Measurements from ENCODE around the gene CYFIP1.

GRCh38 chr15:22880981-22881738, 99.0 kb downstream of the CYFIP1 start:
- TF ChIP-seq CTCF (IDR thresholded peaks at IDR 0.05 in 8 of 11, conservative IDR thresholded peaks at IDR 0.05 in 3 of 11), result no peak
- no peak for TF ChIP-seq POLR2A (IDR thresholded peaks at IDR 0.05)
- no peak for TF ChIP-seq POLR2AphosphoS5 (IDR thresholded peaks at IDR 0.05)

All from spleen (tissue), 7 donors.